Neural cell (in vitro differentiated cells): ENCODE data around the gene LIN9. TPM values are rescaled to one million over a fixed set of nuclear protein-coding genes. Genes with fewer than 3 reads are reported as not detected.

Source experiments
- H2AFZ ChIP-seq: fragments of 200-600, 300-800 bp; sonication (generic), shearing (Covaris generic); 2 replicates; pipeline ENCODE4 v1.6.0; 2014; ENCODE audit warnings: low read depth, mild to moderate bottlenecking, antibody characterized with exemption, low read length, moderate library complexity
- H3F3A ChIP-seq: fragments of 200-600 bp; shearing (Covaris generic); 2 replicates; pipeline ENCODE4 v1.6.1; 2016; ENCODE audit warnings: mild to moderate bottlenecking, moderate library complexity, mixed read lengths, antibody characterized with exemption, low read length; ENCODE audit not compliant: insufficient read depth, poor library complexity, severe bottlenecking
- H3K27ac ChIP-seq: fragments of 200-600, 300-800 bp; sonication (generic), shearing (Covaris generic); 2 replicates; pipeline ENCODE4 v1.5.1; 2014; ENCODE audit warnings: mild to moderate bottlenecking, low read length, moderate library complexity
- H3K27me3 ChIP-seq: fragments of 300-800, 200-600 bp; sonication (generic), shearing (Covaris generic); 2 replicates; pipeline ENCODE4 v1.6.0; 2014; ENCODE audit warnings: mild to moderate bottlenecking, low read depth, low read length, moderate library complexity; ENCODE audit not compliant: insufficient read depth
- H3K36me3 ChIP-seq: fragments of 300-800, 200-600 bp; sonication (generic), shearing (Covaris generic); 2 replicates; pipeline ENCODE4 v1.5.1; 2014; ENCODE audit warnings: mild to moderate bottlenecking, antibody characterized with exemption, low read length, moderate library complexity; ENCODE audit not compliant: insufficient read depth
- H3K4me2 ChIP-seq: fragments of 300-800, 200-600 bp; sonication (generic), shearing (Covaris generic); 2 replicates; pipeline ENCODE4 v1.6.0; 2014; ENCODE audit warnings: mild to moderate bottlenecking, low read length
- H3K4me3 ChIP-seq: fragments of 300-800, 200-600 bp; sonication (generic), shearing (Covaris generic); 2 replicates; pipeline ENCODE4 v1.5.1; 2014; ENCODE audit warnings: mild to moderate bottlenecking, low read length, moderate library complexity
- H3K79me2 ChIP-seq: fragments of 200-600 bp; shearing (Covaris generic); replicated peaks from 2 replicates; pipeline ENCODE4 v1.6.0; 2014; ENCODE audit warnings: mild to moderate bottlenecking, low read length, moderate library complexity; ENCODE audit not compliant: insufficient read depth
- H3K9ac ChIP-seq: fragments of 300-800, 200-600 bp; sonication (generic), shearing (Covaris generic); 2 replicates; pipeline ENCODE4 v1.6.1; 2016; ENCODE audit warnings: mild to moderate bottlenecking, low read length, mixed read lengths
- H3K9me2 ChIP-seq: fragments of 200-600 bp; shearing (Covaris generic); 2 replicates; pipeline ENCODE4 v1.6.1; 2016; ENCODE audit warnings: mild to moderate bottlenecking, low read length, mixed read lengths; ENCODE audit not compliant: insufficient read depth
- H3K9me3 ChIP-seq: fragments of 200-600, 300-800 bp; sonication (generic), shearing (Covaris generic); 2 replicates; pipeline ENCODE4 v1.6.1; 2016; ENCODE audit warnings: mild to moderate bottlenecking, mixed run types, low read length, moderate library complexity, mixed read lengths
- H4K20me1 ChIP-seq: fragments of 200-600 bp; shearing (Covaris generic); 2 replicates; pipeline ENCODE4 v1.6.1; 2016; ENCODE audit warnings: mild to moderate bottlenecking, mixed run types; ENCODE audit not compliant: insufficient read depth
- EP300 ChIP-seq: fragments of 450-650 bp; conservative IDR thresholded peaks from 2 replicates; pipeline ENCODE4 v1.6.1; 2014; ENCODE audit warnings: antibody characterized with exemption, mild to moderate bottlenecking, moderate library complexity; ENCODE audit not compliant: poor library complexity, severe bottlenecking
- EZH2 ChIP-seq: fragments of 200-600, 300-800 bp; shearing (Covaris generic), sonication (generic); IDR thresholded peaks from 2 replicates; pipeline ENCODE4 v1.6.1; 2014; ENCODE audit warnings: antibody characterized with exemption, low read length, borderline replicate concordance, mild to moderate bottlenecking; ENCODE audit not compliant: insufficient read depth, poor library complexity, severe bottlenecking
- MXI1 ChIP-seq: fragments of 450-650 bp; conservative IDR thresholded peaks from 2 replicates; pipeline ENCODE4 v1.6.1; 2014; ENCODE audit warnings: antibody characterized with exemption, mild to moderate bottlenecking; ENCODE audit not compliant: poor library complexity, severe bottlenecking
- POLR2AphosphoS5 ChIP-seq: IDR thresholded peaks from 2 replicates; pipeline ENCODE4 v1.6.1; 2012
- RAD21 ChIP-seq: fragments of 450-650 bp; conservative IDR thresholded peaks from 2 replicates; pipeline ENCODE4 v1.6.1; 2014; ENCODE audit warnings: antibody characterized with exemption, mild to moderate bottlenecking, moderate library complexity
- SMC3 ChIP-seq: fragments of 450-650 bp; conservative IDR thresholded peaks from 2 replicates; pipeline ENCODE4 v1.6.1; 2014; ENCODE audit warnings: antibody characterized with exemption, mild to moderate bottlenecking, moderate library complexity; ENCODE audit not compliant: poor library complexity
- TAF1 ChIP-seq: IDR thresholded peaks from 2 replicates; pipeline ENCODE4 v1.6.1; 2012; ENCODE audit warnings: low read depth
- polyA plus RNA-seq: library from polyadenylated mRNA; depleted of rRNA; stranded (reverse); fragments of >200 nt; gene quantifications from 2 replicates; pipeline ENCODE4 v1.2.3, GENCODE V29; 2014
- TF ChIP-seq, protein P1 (sequence below): IDR thresholded peaks from 2 replicates; pipeline ENCODE4 v1.6.1; 2012; ENCODE audit warnings: borderline replicate concordance
- TF ChIP-seq, protein P2 (sequence below): fragments of 450-650 bp; IDR thresholded peaks from 2 replicates; pipeline ENCODE4 v1.5.1; 2014; ENCODE audit warnings: antibody characterized with exemption, mild to moderate bottlenecking, moderate library complexity; ENCODE audit not compliant: poor library complexity, severe bottlenecking

Gene LIN9
- polyA plus RNA-seq, 1 donor from 2014 or later: 11.9 TPM

DNA sequence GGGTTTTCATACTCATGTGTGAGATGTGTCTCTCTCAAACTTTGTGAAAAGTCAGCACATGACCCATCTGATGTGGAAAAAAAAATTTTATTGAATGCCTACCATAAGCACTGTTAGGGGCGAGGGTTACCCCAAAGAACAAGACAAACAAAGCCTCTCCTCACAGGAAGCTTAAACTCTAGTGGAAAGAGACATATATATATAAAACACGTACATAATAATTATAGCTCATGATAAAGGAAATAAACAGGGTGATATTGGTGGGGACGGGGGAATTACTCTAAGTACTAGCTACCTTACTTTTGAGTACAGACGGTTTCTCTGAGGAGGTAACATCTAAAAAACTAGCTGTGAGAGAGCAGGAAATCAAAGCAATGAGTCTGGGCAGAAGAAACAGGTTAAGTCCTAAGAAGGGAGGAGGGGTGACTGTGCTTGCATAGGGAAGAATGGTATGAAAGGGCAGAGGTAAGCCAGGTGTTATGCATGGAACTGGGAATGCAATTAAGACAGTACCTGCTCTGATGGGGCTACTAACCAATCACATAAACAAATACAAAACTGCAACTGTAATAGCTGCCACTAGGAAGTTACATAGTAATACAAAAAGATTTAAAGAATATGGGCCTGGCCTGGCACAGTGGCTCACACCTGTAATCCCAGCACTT, 4.5 kb downstream of the LIN9 start:
- no peak overlapping the region for H3K4me3 ChIP-seq
- no peaks in the 10 kb centered on the region for H3K9me3 ChIP-seq
- no peaks in the 10 kb centered on the region for H3F3A ChIP-seq
- no peaks in the 10 kb centered on the region for H3K36me3 ChIP-seq
- no peaks in the 10 kb centered on the region for H3K9me2 ChIP-seq
- no peak overlapping the region for H3K4me2 ChIP-seq
- peaks cover 32% of the 10 kb centered on the region for H3K79me2 ChIP-seq
- H2AFZ ChIP-seq: no peak overlapping the region
- H3K9ac ChIP-seq: no peak overlapping the region
- H3K27me3 ChIP-seq: no peaks in the 10 kb centered on the region
- no peaks in the 10 kb centered on the region for H4K20me1 ChIP-seq
- H3K27ac ChIP-seq: no peak overlapping the region
- TF ChIP-seq EP300 (no peak), TAF1 (no peak), MXI1 (no peak), POLR2AphosphoS5 (no peak), EZH2 (no peak), SMC3 (no peak)
- TF ChIP-seq, protein P1, sequence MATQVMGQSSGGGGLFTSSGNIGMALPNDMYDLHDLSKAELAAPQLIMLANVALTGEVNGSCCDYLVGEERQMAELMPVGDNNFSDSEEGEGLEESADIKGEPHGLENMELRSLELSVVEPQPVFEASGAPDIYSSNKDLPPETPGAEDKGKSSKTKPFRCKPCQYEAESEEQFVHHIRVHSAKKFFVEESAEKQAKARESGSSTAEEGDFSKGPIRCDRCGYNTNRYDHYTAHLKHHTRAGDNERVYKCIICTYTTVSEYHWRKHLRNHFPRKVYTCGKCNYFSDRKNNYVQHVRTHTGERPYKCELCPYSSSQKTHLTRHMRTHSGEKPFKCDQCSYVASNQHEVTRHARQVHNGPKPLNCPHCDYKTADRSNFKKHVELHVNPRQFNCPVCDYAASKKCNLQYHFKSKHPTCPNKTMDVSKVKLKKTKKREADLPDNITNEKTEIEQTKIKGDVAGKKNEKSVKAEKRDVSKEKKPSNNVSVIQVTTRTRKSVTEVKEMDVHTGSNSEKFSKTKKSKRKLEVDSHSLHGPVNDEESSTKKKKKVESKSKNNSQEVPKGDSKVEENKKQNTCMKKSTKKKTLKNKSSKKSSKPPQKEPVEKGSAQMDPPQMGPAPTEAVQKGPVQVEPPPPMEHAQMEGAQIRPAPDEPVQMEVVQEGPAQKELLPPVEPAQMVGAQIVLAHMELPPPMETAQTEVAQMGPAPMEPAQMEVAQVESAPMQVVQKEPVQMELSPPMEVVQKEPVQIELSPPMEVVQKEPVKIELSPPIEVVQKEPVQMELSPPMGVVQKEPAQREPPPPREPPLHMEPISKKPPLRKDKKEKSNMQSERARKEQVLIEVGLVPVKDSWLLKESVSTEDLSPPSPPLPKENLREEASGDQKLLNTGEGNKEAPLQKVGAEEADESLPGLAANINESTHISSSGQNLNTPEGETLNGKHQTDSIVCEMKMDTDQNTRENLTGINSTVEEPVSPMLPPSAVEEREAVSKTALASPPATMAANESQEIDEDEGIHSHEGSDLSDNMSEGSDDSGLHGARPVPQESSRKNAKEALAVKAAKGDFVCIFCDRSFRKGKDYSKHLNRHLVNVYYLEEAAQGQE: no peak
- TF ChIP-seq, protein P2, sequence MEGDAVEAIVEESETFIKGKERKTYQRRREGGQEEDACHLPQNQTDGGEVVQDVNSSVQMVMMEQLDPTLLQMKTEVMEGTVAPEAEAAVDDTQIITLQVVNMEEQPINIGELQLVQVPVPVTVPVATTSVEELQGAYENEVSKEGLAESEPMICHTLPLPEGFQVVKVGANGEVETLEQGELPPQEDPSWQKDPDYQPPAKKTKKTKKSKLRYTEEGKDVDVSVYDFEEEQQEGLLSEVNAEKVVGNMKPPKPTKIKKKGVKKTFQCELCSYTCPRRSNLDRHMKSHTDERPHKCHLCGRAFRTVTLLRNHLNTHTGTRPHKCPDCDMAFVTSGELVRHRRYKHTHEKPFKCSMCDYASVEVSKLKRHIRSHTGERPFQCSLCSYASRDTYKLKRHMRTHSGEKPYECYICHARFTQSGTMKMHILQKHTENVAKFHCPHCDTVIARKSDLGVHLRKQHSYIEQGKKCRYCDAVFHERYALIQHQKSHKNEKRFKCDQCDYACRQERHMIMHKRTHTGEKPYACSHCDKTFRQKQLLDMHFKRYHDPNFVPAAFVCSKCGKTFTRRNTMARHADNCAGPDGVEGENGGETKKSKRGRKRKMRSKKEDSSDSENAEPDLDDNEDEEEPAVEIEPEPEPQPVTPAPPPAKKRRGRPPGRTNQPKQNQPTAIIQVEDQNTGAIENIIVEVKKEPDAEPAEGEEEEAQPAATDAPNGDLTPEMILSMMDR: no peak

DNA sequence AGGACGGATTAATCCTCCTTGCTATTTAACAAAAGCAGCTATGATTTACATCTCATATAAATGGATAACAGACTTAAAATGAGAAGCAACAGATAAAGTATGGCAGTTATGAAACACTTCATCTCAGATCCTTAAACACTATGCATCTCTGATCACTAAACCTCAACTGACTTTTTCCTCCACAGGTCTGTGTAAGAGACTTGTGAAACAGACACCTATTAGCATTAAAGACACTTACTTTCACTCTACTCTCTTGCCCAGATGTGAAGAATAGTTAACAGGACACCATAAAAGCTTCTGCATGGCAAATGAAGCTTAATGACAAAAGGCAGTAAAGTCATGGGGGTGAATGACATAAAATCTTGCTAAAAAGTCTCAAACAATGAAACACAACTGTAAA, 6.2 kb downstream of the LIN9 start:
- H3K9ac ChIP-seq: no peak overlapping the region
- H4K20me1 ChIP-seq: no peaks in the 10 kb centered on the region
- no peak overlapping the region for H3K27ac ChIP-seq
- H3K4me2 ChIP-seq: no peak overlapping the region
- H3K27me3 ChIP-seq: no peaks in the 10 kb centered on the region
- H3K79me2 ChIP-seq: peaks cover 24% of the 10 kb centered on the region
- no peaks in the 10 kb centered on the region for H3K9me2 ChIP-seq
- H3F3A ChIP-seq: no peaks in the 10 kb centered on the region
- no peak overlapping the region for H3K4me3 ChIP-seq
- TF ChIP-seq MXI1 (no peak), POLR2AphosphoS5 (no peak), TAF1 (no peak), RAD21 (no peak)
- TF ChIP-seq, protein P1: no peak
- no peaks in the 10 kb centered on the region for H3K9me3 ChIP-seq
- no peaks in the 10 kb centered on the region for H3K36me3 ChIP-seq
- H2AFZ ChIP-seq: no peak overlapping the region
